Progenitor cell of endocrine pancreas (in vitro differentiated cells): ENCODE results near the gene LRRC8A. TPM values are rescaled to one million over a fixed set of nuclear protein-coding genes. Genes with fewer than 3 reads are reported as not detected.
"Not testable (repeated sequence)": the region's sequence is repeated elsewhere in the genome, so short reads cannot be mapped to it uniquely, and the experiment has no call there.

ENCODE experiments used
- DNase-seq: peaks from one replicate; pipeline ENCODE4 v3.0.0; 2021; ENCODE audit warnings: low spot score; ENCODE audit not compliant: unreplicated experiment
- H3K27ac Mint-ChIP-seq: 2 replicates; pipeline ENCODE4 v1.8.0; 2021; ENCODE audit warnings: mild to moderate bottlenecking, moderate library complexity, mixed read lengths
- H3K27me3 Mint-ChIP-seq: 2 replicates; pipeline ENCODE4 v1.8.0; 2021; ENCODE audit warnings: mixed read lengths
- H3K36me3 Mint-ChIP-seq: 2 replicates; pipeline ENCODE4 v1.8.0; 2022; ENCODE audit warnings: mixed read lengths; ENCODE audit not compliant: insufficient read depth
- H3K4me1 Mint-ChIP-seq: 2 replicates; pipeline ENCODE4 v1.8.0; 2021; ENCODE audit warnings: low read depth, mixed read lengths
- H3K4me3 Mint-ChIP-seq: 2 replicates; pipeline ENCODE4 v1.8.0; 2021; ENCODE audit warnings: low read depth, mild to moderate bottlenecking, moderate library complexity, mixed read lengths
- H3K9me3 Mint-ChIP-seq: 2 replicates; pipeline ENCODE4 v1.8.0; 2021; ENCODE audit warnings: low read depth, mixed read lengths
- CTCF ChIP-seq: fragments of 200-600 bp; sonication (generic); IDR thresholded peaks from one replicate; pipeline ENCODE4 v1.5.0; 2021; ENCODE audit warnings: antibody characterized with exemption, mild to moderate bottlenecking; ENCODE audit not compliant: unreplicated experiment
- total RNA-seq: library from RNA; stranded (reverse); gene quantifications from 2 replicates; pipeline ENCODE4 v1.2.1, GENCODE V29; 2021

Gene LRRC8A
- total RNA-seq, 1 donor from 2014 or later, result 38.2 TPM

- no peak for DNase-seq
- no peak overlapping the region for H3K27ac Mint-ChIP-seq
- H3K36me3 Mint-ChIP-seq, result peaks cover 18% of the 10 kb centered on the region
- peaks cover 13% of the 10 kb centered on the region for H3K4me1 Mint-ChIP-seq
- TF ChIP-seq CTCF, result no peak
- no peaks in the 10 kb centered on the region for H3K27me3 Mint-ChIP-seq
- peaks cover 23% of the 10 kb centered on the region for H3K9me3 Mint-ChIP-seq
- no peak overlapping the region for H3K4me3 Mint-ChIP-seq
These were observed 35.3 kb upstream of the LRRC8A start for GRCh38 chr9:128846680-128847030.

- Mint-ChIP-seq H3K27ac (no peak overlapping the region), H3K9me3 (peaks cover 23% of the 10 kb centered on the region), H3K27me3 (no peaks in the 10 kb centered on the region), H3K4me3 (no peak overlapping the region), H3K36me3 (peaks cover 18% of the 10 kb centered on the region), H3K4me1 (peaks cover 17% of the 10 kb centered on the region)
- no peak for DNase-seq
- no peak for TF ChIP-seq CTCF
These were observed 34.1 kb upstream of the LRRC8A start for GRCh38 chr9:128847803-128848202.

- H3K27me3 Mint-ChIP-seq, H3K27ac Mint-ChIP-seq, H3K4me3 Mint-ChIP-seq, DNase-seq: not testable (repeated sequence)
- Mint-ChIP-seq H3K9me3 (peaks cover 23% of the 10 kb centered on the region), H3K36me3 (peaks cover 18% of the 10 kb centered on the region), H3K4me1 (peaks cover 14% of the 10 kb centered on the region)
These were observed 30.9 kb upstream of the LRRC8A start for GRCh38 chr9:128851024-128851423.

GRCh38 chr9:128851779-128852600 lies 29.9 kb upstream of the LRRC8A start:
- H3K27me3 Mint-ChIP-seq, DNase-seq, H3K4me3 Mint-ChIP-seq, H3K27ac Mint-ChIP-seq: not testable (repeated sequence)
- peaks cover 23% of the 10 kb centered on the region for H3K9me3 Mint-ChIP-seq
- H3K36me3 Mint-ChIP-seq, result peaks cover 18% of the 10 kb centered on the region
- peaks cover 19% of the 10 kb centered on the region for H3K4me1 Mint-ChIP-seq
- peak; percentile 47 for TF ChIP-seq CTCF

GRCh38 chr9:128852646-128853045 lies 29.3 kb upstream of the LRRC8A start:
- peaks cover 21% of the 10 kb centered on the region for H3K4me1 Mint-ChIP-seq
- H3K9me3 Mint-ChIP-seq, result peaks cover 22% of the 10 kb centered on the region
- H3K27ac Mint-ChIP-seq, H3K27me3 Mint-ChIP-seq, DNase-seq, H3K4me3 Mint-ChIP-seq: not testable (repeated sequence)
- H3K36me3 Mint-ChIP-seq, result peaks cover 17% of the 10 kb centered on the region

DNA sequence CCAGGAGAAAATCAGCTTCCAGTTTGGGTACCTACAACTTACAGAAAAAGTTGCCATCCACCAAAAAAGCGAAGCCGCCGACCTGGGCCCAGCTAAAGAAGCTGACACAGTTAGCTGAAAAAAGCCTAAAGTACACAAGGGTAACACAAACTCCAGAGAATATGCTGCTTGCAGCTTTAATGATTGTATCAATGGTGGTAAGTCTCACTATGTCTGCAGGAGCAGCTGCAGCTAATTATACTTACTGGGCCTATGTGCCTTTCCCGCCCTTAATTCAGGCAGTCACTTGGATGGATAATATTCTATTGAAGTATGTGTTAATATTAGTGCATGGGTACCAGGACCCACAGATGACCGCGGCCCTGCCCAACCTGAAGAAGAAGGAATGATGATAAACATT lies 27.5 kb upstream of the LRRC8A start:
- H3K36me3 Mint-ChIP-seq, result peaks cover 15% of the 10 kb centered on the region
- peaks cover 19% of the 10 kb centered on the region for H3K4me1 Mint-ChIP-seq
- not testable (repeated sequence) for H3K27me3 Mint-ChIP-seq, H3K27ac Mint-ChIP-seq, H3K4me3 Mint-ChIP-seq, DNase-seq
- H3K9me3 Mint-ChIP-seq, result peaks cover 16% of the 10 kb centered on the region

DNA sequence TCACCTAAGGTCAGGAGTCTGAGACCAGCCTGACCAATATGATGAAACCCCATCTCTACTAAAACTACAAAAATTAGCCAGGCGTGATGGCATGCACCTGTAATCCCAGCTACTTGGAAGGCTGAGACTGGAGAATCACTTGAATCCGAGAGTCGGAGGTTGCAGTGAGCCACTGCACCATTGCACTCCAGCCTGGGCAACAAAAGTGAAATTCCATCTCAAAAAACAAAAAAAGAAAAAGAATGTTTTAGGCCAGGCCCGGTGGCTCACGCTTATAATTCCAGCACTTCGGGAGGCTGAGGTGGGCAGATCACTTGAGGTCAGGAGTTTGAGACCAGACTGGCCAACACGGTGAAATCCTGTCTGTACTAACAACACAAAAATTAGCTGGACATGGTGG lies 23.5 kb upstream of the LRRC8A start:
- not testable (repeated sequence) for DNase-seq, H3K27me3 Mint-ChIP-seq, H3K9me3 Mint-ChIP-seq, H3K4me3 Mint-ChIP-seq, H3K27ac Mint-ChIP-seq, H3K36me3 Mint-ChIP-seq
- H3K4me1 Mint-ChIP-seq, result peaks cover 15% of the 10 kb centered on the region
